ENCODE results near the gene VGLL4.
"Not testable (repeated sequence)": the region's sequence is repeated elsewhere in the genome, so short reads cannot be mapped to it uniquely, and the experiment has no call there.

The VGLL4 gene

GRCh38 chr3:11535243-11535960 is 108.3 kb downstream of the VGLL4 start:
- no peak for DNase-seq (ENCODE audit: low spot score)

- DNase-seq (ENCODE audit: low spot score) = no peak
Observed at GRCh38 chr3:11534793-11535101, 109.0 kb downstream of the VGLL4 start.

GRCh38 chr3:11534011-11534792 is 109.5 kb downstream of the VGLL4 start:
- no peak for DNase-seq (ENCODE audit: low spot score)

DNA sequence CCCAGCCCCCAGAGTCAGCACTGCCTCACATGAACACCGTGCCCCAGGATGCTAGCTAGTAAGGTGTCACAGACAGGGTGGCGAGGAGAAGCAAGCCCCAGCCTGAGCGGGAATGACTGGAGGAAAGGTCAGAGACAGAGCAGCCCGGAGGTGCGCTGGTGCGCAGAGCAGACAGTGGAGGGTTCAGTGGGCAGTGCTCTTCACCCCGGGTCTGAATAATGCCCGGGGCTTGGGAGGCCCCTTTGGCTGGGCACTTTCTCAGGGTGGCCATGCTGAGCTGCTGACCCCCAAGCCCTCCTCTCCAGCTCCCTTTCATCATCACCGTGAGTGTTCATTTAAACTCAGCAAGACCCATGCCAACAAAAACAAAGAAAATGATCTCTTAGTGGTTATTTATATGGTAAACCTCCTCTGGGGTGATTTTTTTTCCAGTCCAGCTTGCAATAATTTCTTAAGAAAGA is 110.8 kb downstream of the VGLL4 start:
- no peak for DNase-seq (ENCODE audit: low spot score)

GRCh38 chr3:11530153-11530721 is 113.5 kb downstream of the VGLL4 start:
- DNase-seq (ENCODE audit: low spot score) = peak; percentile 27

- no peak for DNase-seq (ENCODE audit: low spot score)
Observed at GRCh38 chr3:11529281-11529680, 114.4 kb downstream of the VGLL4 start.

DNA sequence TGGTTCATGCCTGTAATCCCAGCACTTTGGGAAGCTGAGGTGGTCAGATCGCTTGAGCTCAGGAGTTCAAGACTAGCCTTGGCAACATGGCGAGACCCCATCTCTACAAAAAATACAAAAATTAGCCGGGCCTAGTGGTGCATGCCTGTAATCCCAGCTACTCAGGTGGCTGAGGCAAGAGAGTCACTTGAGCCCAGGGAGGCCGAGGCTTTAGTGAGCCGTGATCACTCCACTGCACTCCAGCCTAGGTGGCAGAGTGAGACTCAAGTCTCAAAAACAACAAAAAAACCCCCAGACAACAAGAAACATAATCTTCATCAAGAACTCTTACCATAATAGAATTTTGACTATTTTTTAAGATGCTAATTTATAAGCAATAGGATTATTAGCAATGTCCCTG is 117.6 kb downstream of the VGLL4 start:
- not testable (repeated sequence) for DNase-seq (ENCODE audit: low spot score)

DNA sequence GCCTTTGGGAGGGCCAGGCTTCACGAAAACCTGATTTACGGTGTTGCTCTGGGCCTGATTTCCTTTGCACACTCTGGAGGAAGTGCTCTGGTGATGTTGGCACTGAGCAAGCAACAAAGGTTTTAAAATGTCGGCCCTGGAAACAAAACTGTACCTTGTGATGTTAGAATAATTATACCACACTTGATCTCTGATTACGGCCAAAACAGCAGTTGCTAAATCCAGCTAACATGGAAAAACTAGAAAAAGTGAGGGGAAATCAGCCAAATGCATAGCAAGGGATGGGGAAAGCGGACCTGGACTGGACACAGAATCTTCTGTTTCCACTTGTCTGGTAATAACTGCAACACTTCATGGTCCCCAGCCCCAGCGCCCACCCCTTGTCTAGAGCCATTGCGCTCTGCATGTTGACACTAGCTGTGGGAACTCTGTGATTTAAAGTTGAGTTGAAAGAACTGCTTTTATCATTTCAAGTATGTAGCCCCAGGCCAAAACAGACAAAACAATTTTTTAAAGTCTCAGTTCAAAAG is 120.1 kb downstream of the VGLL4 start:
- DNase-seq (ENCODE audit: low spot score) = no peak

DNA sequence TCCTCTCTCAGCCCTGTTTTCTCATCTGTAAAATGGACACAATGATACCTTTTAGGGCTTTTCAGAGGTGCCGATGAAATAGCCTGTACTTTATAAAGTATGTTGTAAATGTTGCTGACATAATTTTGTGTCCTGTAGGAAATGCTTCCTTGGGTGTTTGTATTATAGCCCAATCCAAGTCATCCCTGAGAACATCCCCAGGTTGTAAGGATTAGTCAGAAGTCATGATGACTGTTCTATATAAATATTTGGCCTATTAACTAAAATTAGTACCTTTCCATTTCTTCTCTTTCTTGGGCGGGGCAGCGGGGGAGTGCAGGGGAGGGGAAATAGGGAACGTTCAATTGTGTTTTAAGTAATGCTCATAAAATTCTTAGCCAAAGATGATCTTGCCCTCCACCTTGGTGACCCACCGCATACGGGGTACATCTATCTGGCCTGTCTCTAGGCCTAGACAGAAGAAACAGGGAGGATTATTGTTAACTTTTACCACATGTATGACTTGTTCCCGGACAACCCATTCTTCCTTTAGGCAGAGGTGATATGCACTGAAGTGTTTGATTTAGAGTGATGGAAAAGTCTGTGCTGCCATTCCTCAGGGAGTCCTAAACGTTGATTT is 120.7 kb downstream of the VGLL4 start:
- no peak for DNase-seq (ENCODE audit: low spot score)

- DNase-seq (ENCODE audit: low spot score) = no peak
Observed at GRCh38 chr3:11522398-11522715, 121.4 kb downstream of the VGLL4 start.

GRCh38 chr3:11521167-11521566 is 122.5 kb downstream of the VGLL4 start:
- no peak for DNase-seq (ENCODE audit: low spot score)

GRCh38 chr3:11517601-11518000 is 126.1 kb downstream of the VGLL4 start:
- DNase-seq (ENCODE audit: low spot score) = no peak

- DNase-seq (ENCODE audit: low spot score) = no peak
Observed at GRCh38 chr3:11514191-11514821, 129.4 kb downstream of the VGLL4 start.

- DNase-seq (ENCODE audit: low spot score) = no peak
Observed at GRCh38 chr3:11513817-11514135, 129.9 kb downstream of the VGLL4 start.

DNA sequence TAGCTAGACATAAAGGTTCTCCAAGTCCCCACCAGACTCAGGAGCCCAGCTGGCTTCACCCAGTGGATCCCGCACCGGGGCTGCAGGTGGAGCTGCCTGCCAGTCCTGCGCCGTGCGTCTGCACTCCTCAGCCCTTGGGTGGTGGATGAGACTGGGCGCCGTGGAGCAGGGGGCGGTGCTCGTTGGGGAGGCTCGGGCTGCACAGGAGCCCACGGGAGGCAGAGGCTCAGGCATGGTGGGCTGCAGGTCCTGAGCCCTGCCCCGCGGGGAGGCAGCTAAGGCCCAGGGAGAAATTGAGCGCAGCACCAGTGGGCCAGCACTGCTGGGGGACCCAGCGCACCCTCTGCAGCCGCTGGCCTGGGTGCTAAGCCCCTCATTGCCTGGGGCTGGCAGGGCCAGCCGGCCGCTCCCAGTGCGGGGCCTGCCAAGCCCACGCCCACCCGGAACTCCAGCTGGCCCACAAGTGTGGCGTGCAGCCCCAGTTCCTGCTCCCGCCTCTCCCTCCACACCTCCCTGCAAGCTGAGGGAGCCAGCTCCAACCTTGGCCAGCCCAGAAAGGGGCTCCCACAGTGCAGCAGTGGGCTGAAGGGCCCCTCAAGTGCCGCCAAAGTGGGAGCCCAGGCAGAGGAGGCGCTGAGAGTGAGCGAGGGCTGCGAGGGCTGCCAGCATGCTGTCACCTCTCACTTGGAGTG is 130.4 kb downstream of the VGLL4 start:
- not testable (repeated sequence) for DNase-seq (ENCODE audit: low spot score)

- not testable (repeated sequence) for DNase-seq (ENCODE audit: low spot score)
Observed at GRCh38 chr3:11511606-11512005, 132.1 kb downstream of the VGLL4 start.

GRCh38 chr3:11510356-11510755 is 133.4 kb downstream of the VGLL4 start:
- no peak for DNase-seq (ENCODE audit: low spot score)

GRCh38 chr3:11510001-11510340 is 133.7 kb downstream of the VGLL4 start:
- peak; percentile 83 for DNase-seq (ENCODE audit: low spot score)

- DNase-seq (ENCODE audit: low spot score) = peak; percentile 79
Observed at GRCh38 chr3:11509173-11510000, 134.3 kb downstream of the VGLL4 start.

- DNase-seq (ENCODE audit: low spot score) = no peak
Observed at GRCh38 chr3:11508346-11509172, 135.2 kb downstream of the VGLL4 start.
